H1 (cell line): ENCODE results near the gene CUEDC1.

Source experiments
- CTCF ChIP-seq, 3 experiments: IDR thresholded peaks; 1 replicate in 2 of 3; 2 replicates in 1 of 3; pipeline versions ENCODE4 v1.5.1 to v1.6.1; 2011; ENCODE audit warnings: low read length in 3 of 3, mild to moderate bottlenecking in 3 of 3, inconsistent platforms in 2 of 3, low read depth in 1 of 3, moderate library complexity in 1 of 3; ENCODE audit not compliant: insufficient read depth in 1 of 3; ENCODE audit errors: control extremely low read depth in 1 of 3
- EGR1 ChIP-seq: IDR thresholded peaks from 2 replicates; pipeline ENCODE4 v1.6.1; 2011; ENCODE audit warnings: low read depth, low read length, borderline replicate concordance
- EP300 ChIP-seq, 2 experiments: IDR thresholded peaks; 1 replicate in 1 of 2; 2 replicates in 1 of 2; pipeline ENCODE4 v1.6.1; 2011 to 2012; ENCODE audit warnings: low read depth in 2 of 2, low read length in 2 of 2, mild to moderate bottlenecking in 2 of 2, borderline replicate concordance in 1 of 2, inconsistent platforms in 1 of 2, moderate library complexity in 1 of 2
- EZH2 ChIP-seq: fragments of 200-600 bp; sonication (generic); IDR thresholded peaks from 2 replicates; pipeline ENCODE4 v1.7.1; 2012; ENCODE audit warnings: low read depth, mild to moderate bottlenecking, moderate library complexity, low read length, inconsistent platforms; ENCODE audit not compliant: severe bottlenecking
- POLR2A ChIP-seq, 2 experiments: IDR thresholded peaks; 1 replicate in 1 of 2; 2 replicates in 1 of 2; pipeline ENCODE4 v1.6.1; 2011; ENCODE audit warnings: low read depth in 2 of 2, low read length in 2 of 2, mild to moderate bottlenecking in 2 of 2; ENCODE audit errors: control extremely low read depth in 1 of 2
- POLR2AphosphoS5 ChIP-seq: IDR thresholded peaks from 2 replicates; pipeline ENCODE4 v1.6.1; 2011; ENCODE audit warnings: low read depth, low read length
- RAD21 ChIP-seq, 2 experiments: IDR thresholded peaks in 1 of 2; conservative IDR thresholded peaks in 1 of 2; 2 replicates each; pipeline ENCODE4 v1.6.1; 2011; ENCODE audit warnings: low read depth in 2 of 2, low read length in 2 of 2, improper control_type of control experiment in 1 of 2, inconsistent platforms in 1 of 2, mild to moderate bottlenecking in 1 of 2, moderate library complexity in 1 of 2
- RNF2 ChIP-seq: fragments of 200-900, 300-1000 bp; sonication (generic); IDR thresholded peaks from 2 replicates; pipeline ENCODE4 v1.7.1; 2016; ENCODE audit warnings: borderline replicate concordance, low read depth, mild to moderate bottlenecking, antibody characterized with exemption, low read length; ENCODE audit not compliant: poor library complexity, severe bottlenecking; ENCODE audit errors: missing control alignments

DNA sequence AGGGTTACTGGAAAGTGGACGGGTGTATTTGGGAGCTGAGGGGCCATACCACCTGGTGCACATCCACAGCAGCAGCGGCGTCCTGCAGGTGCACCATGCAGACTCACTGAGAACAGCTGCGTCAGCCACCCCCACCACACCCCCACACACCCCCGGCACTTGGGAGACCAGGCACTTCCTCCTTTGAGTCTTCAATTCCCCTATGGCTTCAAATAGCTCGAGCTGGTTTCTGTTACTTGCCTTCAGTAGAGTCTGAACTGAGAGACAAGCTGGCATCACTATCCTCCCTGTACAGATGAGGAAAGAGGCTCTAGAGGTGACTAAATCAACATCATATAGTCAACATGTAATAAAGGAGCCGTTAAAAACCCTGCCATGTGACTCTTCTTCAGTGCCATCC is 15.4 kb downstream of the CUEDC1 start:
- no peak for TF ChIP-seq CTCF (IDR thresholded peaks at IDR 0.05; ENCODE audit: control extremely low read depth in 1 of 3, insufficient read depth in 1 of 3, low read depth in 1 of 3, low read length in 3 of 3)
- no peak for TF ChIP-seq EGR1
- TF ChIP-seq POLR2AphosphoS5: no peak
- no peak for TF ChIP-seq POLR2A (IDR thresholded peaks at IDR 0.05; ENCODE audit: control extremely low read depth in 1 of 2, low read depth in 2 of 2, low read length in 2 of 2)
- no peak for TF ChIP-seq RAD21 (IDR thresholded peaks at IDR 0.05 in 1 of 2, conservative IDR thresholded peaks at IDR 0.05 in 1 of 2; ENCODE audit: low read depth in 2 of 2, low read length in 2 of 2)
- TF ChIP-seq EZH2: no peak
- no peak for TF ChIP-seq RNF2
- no peak for TF ChIP-seq EP300 (IDR thresholded peaks at IDR 0.05; ENCODE audit: borderline replicate concordance in 1 of 2, low read depth in 2 of 2, low read length in 2 of 2)
